Panc1 (cell line): ENCODE measurements around the gene FGF4. TPM values are rescaled to one million over a fixed set of nuclear protein-coding genes. Genes with fewer than 3 reads are reported as not detected.

ENCODE experiments used
- ATAC-seq: fragments of 200-7000 bp; cut with Tn5 transposase; 2 replicates; pipeline ENCODE4 v1.9.1; 2020; ENCODE audit warnings: mild to moderate bottlenecking, moderate library complexity
- BruUV-seq: library from RNA; stranded (reverse); fragments of 400-500 nt; replicated peaks from 2 replicates; lab custom pipeline; 2021; lab: Mats Ljungman, UMichigan
- CTCF ChIA-PET: fragments of 300-600 bp; sonication (Branson Sonifier 250); formaldehyde crosslinking; loops from one replicate; lab custom pipeline; 2022; ENCODE audit warnings: antibody characterized with exemption; lab: Charles Lee
- POLR2A ChIA-PET: fragments of 300-600 bp; sonication (Branson Sonifier 250); formaldehyde crosslinking; loops from one replicate; lab custom pipeline; 2022; ENCODE audit warnings: antibody characterized with exemption; lab: Charles Lee
- DNase-seq: peaks from one replicate; pipeline ENCODE4 v3.0.0-alpha.2; 2010; ENCODE audit warnings: low read depth, low spot score
- H3K27ac ChIP-seq: 2 replicates; pipeline ENCODE4 v1.5.1; 2011; ENCODE audit warnings: mild to moderate bottlenecking, low read length, inconsistent platforms
- H3K27me3 ChIP-seq: fragments of 200-500 bp; sonication (Bioruptor generic); 2 replicates; pipeline ENCODE4 v1.6.0; 2014; ENCODE audit warnings: low read length, inconsistent platforms; ENCODE audit not compliant: control insufficient read depth, insufficient read depth
- H3K36me3 ChIP-seq: fragments of 200-500 bp; sonication (Bioruptor generic); 2 replicates; pipeline ENCODE4 v1.5.1; 2014; ENCODE audit warnings: inconsistent platforms, mild to moderate bottlenecking, low read length, moderate library complexity; ENCODE audit not compliant: control insufficient read depth, insufficient read depth
- H3K4me1 ChIP-seq: 2 replicates; pipeline ENCODE4 v1.5.1; 2011; ENCODE audit warnings: inconsistent platforms, mild to moderate bottlenecking, low read length, moderate library complexity; ENCODE audit not compliant: control insufficient read depth, insufficient read depth
- H3K4me3 ChIP-seq, 2 experiments: 2 replicates each; pipeline ENCODE4 v1.5.1; 2011 to 2012; ENCODE audit warnings: low read depth in 2 of 2, low read length in 2 of 2, mild to moderate bottlenecking in 2 of 2, inconsistent platforms in 1 of 2, moderate library complexity in 1 of 2
- H3K9me3 ChIP-seq: fragments of 200-500 bp; sonication (Bioruptor generic); 2 replicates; pipeline ENCODE4 v1.5.1; 2014; ENCODE audit warnings: low read depth, mild to moderate bottlenecking, inconsistent platforms, low read length, moderate library complexity; ENCODE audit not compliant: control insufficient read depth, insufficient read depth
- POLR2AphosphoS5 ChIP-seq: IDR thresholded peaks from 2 replicates; pipeline ENCODE4 v1.6.1; 2012; ENCODE audit warnings: mild to moderate bottlenecking, low read depth, low read length, moderate library complexity
- SIN3A ChIP-seq: IDR thresholded peaks from 2 replicates; pipeline ENCODE4 v1.6.1; 2012; ENCODE audit warnings: low read depth, mild to moderate bottlenecking, low read length, moderate library complexity, borderline replicate concordance; ENCODE audit not compliant: insufficient read depth
- TCF7L2 ChIP-seq: IDR thresholded peaks from 2 replicates; pipeline ENCODE4 v1.6.1; 2011; ENCODE audit warnings: mild to moderate bottlenecking, low read depth, low read length, inconsistent platforms
- in situ Hi-C: cut with HindIII; loops from 2 replicates; pipeline ENCODE4 v1.10.0; 2016; ENCODE audit warnings: low sequenced_read_pairs, low pct_unique_long_range_greater_than_20kb
- intact Hi-C: fragments of 100-400 bp; cut with micrococcal nuclease; formaldehyde crosslinking; loops from one replicate; pipeline ENCODE4 v1.10.0; 2022; ENCODE audit not compliant: unreplicated experiment
- total RNA-seq: library from RNA; stranded (reverse); gene quantifications from one replicate; pipeline ENCODE4 v1.2.1, GENCODE V29; 2021; ENCODE audit not compliant: unreplicated experiment
- TF ChIP-seq, protein P1 (sequence below): fragments of 450-650 bp; IDR thresholded peaks from 2 replicates; pipeline ENCODE4 v1.5.1; 2017; ENCODE audit warnings: mild to moderate bottlenecking
- TF ChIP-seq, protein P2 (sequence below), 2 experiments: IDR thresholded peaks; 2 replicates each; pipeline ENCODE4 v1.6.1; 2011 to 2012; ENCODE audit warnings: low read depth in 2 of 2, control low read depth in 1 of 2, low read length in 1 of 2, mild to moderate bottlenecking in 1 of 2, moderate library complexity in 1 of 2; ENCODE audit not compliant: insufficient read depth in 1 of 2

FGF4 gene
- total RNA-seq, 1 experiment from 2014 or later: not detected

DNA sequence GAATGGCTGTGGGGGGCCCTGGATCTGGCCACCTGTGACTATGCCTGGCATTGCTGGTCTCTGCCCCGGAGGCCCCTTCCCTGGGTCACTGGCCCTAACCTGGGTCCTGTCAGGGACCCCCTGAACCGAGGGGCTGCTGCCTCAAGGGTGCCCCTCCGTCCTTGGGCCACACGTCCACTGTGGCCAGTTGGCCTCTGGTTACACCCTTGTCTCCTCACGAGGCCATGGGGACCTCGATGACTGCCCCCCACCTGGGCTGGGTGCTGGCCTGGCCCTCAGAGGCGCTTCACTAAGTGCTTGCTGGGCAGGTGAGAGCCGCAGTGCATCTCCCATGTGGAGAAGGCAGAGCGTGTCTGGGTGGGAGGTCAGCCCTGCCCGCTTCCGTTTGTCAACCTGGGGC lies 44.0 kb downstream of the FGF4 start:
- intact Hi-C loops (no loop called here), in situ Hi-C loops (no loop called here)
- no peak for ATAC-seq
- CTCF ChIA-PET: no interaction called here
- POLR2A ChIA-PET: no interaction called here
- BruUV-seq: no TSS peak
- Histone ChIP-seq H3K9me3 (peaks cover 8% of the 10 kb centered on the region; the same call in 1 of the 2 replicates), H3K27me3 (no peaks in the 10 kb centered on the region), H3K27ac (no peak overlapping the region), H3K4me3 (no peak overlapping the region), H3K36me3 (no peaks in the 10 kb centered on the region), H3K4me1 (no peaks in the 10 kb centered on the region)
- TF ChIP-seq, protein P1, sequence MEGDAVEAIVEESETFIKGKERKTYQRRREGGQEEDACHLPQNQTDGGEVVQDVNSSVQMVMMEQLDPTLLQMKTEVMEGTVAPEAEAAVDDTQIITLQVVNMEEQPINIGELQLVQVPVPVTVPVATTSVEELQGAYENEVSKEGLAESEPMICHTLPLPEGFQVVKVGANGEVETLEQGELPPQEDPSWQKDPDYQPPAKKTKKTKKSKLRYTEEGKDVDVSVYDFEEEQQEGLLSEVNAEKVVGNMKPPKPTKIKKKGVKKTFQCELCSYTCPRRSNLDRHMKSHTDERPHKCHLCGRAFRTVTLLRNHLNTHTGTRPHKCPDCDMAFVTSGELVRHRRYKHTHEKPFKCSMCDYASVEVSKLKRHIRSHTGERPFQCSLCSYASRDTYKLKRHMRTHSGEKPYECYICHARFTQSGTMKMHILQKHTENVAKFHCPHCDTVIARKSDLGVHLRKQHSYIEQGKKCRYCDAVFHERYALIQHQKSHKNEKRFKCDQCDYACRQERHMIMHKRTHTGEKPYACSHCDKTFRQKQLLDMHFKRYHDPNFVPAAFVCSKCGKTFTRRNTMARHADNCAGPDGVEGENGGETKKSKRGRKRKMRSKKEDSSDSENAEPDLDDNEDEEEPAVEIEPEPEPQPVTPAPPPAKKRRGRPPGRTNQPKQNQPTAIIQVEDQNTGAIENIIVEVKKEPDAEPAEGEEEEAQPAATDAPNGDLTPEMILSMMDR: no peak
- TF ChIP-seq SIN3A (no peak), POLR2AphosphoS5 (no peak), TCF7L2 (no peak)
- TF ChIP-seq, protein P2, sequence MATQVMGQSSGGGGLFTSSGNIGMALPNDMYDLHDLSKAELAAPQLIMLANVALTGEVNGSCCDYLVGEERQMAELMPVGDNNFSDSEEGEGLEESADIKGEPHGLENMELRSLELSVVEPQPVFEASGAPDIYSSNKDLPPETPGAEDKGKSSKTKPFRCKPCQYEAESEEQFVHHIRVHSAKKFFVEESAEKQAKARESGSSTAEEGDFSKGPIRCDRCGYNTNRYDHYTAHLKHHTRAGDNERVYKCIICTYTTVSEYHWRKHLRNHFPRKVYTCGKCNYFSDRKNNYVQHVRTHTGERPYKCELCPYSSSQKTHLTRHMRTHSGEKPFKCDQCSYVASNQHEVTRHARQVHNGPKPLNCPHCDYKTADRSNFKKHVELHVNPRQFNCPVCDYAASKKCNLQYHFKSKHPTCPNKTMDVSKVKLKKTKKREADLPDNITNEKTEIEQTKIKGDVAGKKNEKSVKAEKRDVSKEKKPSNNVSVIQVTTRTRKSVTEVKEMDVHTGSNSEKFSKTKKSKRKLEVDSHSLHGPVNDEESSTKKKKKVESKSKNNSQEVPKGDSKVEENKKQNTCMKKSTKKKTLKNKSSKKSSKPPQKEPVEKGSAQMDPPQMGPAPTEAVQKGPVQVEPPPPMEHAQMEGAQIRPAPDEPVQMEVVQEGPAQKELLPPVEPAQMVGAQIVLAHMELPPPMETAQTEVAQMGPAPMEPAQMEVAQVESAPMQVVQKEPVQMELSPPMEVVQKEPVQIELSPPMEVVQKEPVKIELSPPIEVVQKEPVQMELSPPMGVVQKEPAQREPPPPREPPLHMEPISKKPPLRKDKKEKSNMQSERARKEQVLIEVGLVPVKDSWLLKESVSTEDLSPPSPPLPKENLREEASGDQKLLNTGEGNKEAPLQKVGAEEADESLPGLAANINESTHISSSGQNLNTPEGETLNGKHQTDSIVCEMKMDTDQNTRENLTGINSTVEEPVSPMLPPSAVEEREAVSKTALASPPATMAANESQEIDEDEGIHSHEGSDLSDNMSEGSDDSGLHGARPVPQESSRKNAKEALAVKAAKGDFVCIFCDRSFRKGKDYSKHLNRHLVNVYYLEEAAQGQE (IDR thresholded peaks at IDR 0.05; ENCODE audit: insufficient read depth in 1 of 2, low read depth in 2 of 2, low read length in 1 of 2): no peak
- DNase-seq: no peak

DNA sequence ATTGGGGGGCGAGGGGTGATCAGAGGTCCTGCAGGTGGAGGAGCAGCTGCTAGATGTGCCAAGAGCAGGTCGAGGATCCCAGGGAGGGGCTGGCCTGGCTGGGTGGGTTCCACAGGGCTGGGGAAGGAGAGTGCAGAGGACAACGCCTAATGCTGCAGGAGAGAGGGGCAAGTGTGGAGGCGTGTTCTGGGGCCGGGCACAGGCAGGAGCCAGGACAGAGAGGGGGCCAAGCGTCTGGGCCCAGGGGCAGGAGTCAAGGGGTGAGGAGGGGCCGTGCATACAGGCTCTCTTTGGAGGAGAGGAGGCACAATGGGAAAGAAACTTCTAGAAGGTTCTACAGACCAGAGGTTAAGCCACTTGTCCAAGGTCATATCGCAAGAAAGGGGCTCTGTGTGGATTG lies 44.6 kb downstream of the FGF4 start:
- CTCF ChIA-PET: interaction anchor here (0.7 kb wide), 1 partner anchor 488 kb away, joined by 3 read pairs; no protein-coding TSS in a partner anchor
- intact Hi-C loops (no loop called here), in situ Hi-C loops (no loop called here)
- Histone ChIP-seq H3K27ac (no peak overlapping the region), H3K36me3 (no peaks in the 10 kb centered on the region), H3K4me1 (no peaks in the 10 kb centered on the region), H3K4me3 (no peak overlapping the region), H3K9me3 (peaks cover 8% of the 10 kb centered on the region; the same call in 1 of the 2 replicates), H3K27me3 (no peaks in the 10 kb centered on the region; the same call in 1 of the 2 replicates)
- ATAC-seq: no peak
- no peak for DNase-seq
- POLR2A ChIA-PET: no interaction called here
- BruUV-seq: no TSS peak
- TF ChIP-seq, protein P1: no peak
- TF ChIP-seq SIN3A (no peak), TCF7L2 (no peak), POLR2AphosphoS5 (no peak)
- TF ChIP-seq, protein P2 (IDR thresholded peaks at IDR 0.05; ENCODE audit: insufficient read depth in 1 of 2, low read depth in 2 of 2, low read length in 1 of 2): no peak
